Measurements from ENCODE around the gene DAPK2. TPM values are rescaled to one million over a fixed set of nuclear protein-coding genes. Genes with fewer than 3 reads are reported as not detected.

The DAPK2 gene
- total RNA-seq, 1 experiment from 2014 or later: 2.3 TPM

DNA sequence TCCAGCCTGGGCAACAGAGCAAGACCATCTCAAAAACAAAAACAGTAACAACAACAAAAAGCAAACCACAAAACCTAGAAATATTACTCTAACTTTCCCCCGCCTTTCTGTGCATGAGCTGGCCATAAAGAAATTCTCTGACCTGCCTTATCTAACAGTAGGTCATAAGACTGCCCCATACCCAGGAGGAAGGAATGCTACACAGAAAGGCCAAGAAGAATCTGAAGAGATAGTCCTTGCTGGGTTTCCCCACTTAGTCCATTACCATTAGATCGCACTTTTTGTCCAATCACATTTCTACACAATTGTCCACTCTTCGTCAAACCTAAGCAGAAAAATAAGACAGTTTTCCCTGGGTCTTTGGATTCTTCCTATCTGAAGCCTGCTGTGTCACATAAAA, 23.8 kb upstream of the DAPK2 start (continued):
- TF ChIP-seq, protein P1, sequence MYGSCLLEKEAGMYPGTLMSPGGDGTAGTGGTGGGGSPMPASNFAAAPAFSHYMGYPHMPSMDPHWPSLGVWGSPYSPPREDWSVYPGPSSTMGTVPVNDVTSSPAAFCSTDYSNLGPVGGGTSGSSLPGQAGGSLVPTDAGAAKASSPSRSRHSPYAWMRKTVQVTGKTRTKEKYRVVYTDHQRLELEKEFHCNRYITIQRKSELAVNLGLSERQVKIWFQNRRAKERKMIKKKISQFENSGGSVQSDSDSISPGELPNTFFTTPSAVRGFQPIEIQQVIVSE (CRISPR knock-in tag; IDR thresholded peaks at IDR 0.05; ENCODE audit: borderline replicate concordance): no peak
- TF ChIP-seq ZNF671 (CRISPR knock-in tag; IDR thresholded peaks at IDR 0.05) (no peak), ELF4 (CRISPR knock-in tag; IDR thresholded peaks at IDR 0.05; ENCODE audit: low read depth) (no peak)
- TF ChIP-seq, protein P2, sequence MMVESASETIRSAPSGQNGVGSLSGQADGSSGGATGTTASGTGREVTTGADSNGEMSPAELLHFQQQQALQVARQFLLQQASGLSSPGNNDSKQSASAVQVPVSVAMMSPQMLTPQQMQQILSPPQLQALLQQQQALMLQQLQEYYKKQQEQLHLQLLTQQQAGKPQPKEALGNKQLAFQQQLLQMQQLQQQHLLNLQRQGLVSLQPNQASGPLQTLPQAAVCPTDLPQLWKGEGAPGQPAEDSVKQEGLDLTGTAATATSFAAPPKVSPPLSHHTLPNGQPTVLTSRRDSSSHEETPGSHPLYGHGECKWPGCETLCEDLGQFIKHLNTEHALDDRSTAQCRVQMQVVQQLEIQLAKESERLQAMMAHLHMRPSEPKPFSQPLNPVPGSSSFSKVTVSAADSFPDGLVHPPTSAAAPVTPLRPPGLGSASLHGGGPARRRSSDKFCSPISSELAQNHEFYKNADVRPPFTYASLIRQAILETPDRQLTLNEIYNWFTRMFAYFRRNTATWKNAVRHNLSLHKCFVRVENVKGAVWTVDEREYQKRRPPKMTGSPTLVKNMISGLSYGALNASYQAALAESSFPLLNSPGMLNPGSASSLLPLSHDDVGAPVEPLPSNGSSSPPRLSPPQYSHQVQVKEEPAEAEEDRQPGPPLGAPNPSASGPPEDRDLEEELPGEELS (CRISPR knock-in tag; IDR thresholded peaks at IDR 0.05): no peak
- TF ChIP-seq, protein P3, sequence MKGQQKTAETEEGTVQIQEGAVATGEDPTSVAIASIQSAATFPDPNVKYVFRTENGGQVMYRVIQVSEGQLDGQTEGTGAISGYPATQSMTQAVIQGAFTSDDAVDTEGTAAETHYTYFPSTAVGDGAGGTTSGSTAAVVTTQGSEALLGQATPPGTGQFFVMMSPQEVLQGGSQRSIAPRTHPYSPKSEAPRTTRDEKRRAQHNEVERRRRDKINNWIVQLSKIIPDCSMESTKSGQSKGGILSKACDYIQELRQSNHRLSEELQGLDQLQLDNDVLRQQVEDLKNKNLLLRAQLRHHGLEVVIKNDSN (CRISPR knock-in tag; IDR thresholded peaks at IDR 0.05): no peak
- TF ChIP-seq, protein P4, sequence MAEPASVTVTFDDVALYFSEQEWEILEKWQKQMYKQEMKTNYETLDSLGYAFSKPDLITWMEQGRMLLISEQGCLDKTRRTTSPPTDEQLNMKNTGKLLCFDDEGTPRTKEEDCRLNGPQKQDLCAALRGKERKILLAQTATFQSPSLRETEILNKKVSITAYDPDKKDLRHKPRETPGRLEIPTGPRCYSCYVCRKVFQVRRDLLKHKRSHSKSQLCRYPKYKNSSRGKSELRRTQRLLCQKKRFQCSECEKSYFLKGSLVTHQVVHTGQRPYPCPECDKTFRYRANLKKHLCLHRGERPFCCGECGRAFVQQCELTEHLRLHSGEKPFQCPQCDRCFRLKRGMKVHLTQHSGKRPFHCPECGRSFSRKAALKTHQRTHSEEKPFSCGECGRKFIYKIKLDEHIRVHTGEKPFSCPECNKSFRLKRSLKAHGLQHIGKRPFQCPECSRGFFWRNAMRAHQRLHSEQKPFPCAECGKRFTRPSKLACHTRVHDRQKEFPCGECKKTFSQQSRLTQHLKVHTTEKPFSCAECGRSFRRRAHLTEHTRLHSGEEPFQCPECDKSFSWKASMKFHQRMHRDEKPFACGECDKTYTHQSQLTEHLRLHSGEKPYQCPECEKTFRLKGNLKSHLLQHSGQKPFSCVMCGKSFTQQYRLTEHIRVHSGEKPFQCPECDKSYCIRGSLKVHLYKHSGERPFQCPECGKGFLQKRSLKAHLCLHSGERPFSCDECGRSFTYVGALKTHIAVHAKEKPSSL (CRISPR knock-in tag; conservative IDR thresholded peaks at IDR 0.05): no peak

DNA sequence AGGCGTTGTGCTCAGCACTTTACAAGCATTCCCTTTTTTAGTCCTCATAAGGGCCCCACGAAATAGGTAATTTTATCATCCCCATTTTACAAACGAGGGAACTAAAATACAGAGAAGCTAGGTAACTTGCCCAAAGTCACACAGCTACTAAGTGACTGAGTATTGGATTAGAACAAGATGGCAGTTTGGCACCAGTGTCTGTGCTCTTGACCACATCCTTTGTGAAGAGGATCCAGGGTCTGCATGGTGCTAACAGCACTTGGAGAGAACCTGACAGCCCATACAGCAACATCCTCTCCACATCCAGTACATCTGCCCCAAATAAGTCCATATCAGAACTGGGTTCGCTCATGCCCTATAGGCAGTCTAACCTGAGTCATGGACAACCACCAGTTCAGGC, 21.8 kb upstream of the DAPK2 start:
- H3K27ac Mint-ChIP-seq: no peak overlapping the region
- no peak for DNase-seq (ENCODE audit: low spot score)
- no peak for ATAC-seq
- no peaks in the 10 kb centered on the region; the same call in 1 of the 2 replicates for H3K27me3 Mint-ChIP-seq (ENCODE audit: low read depth)
- ChIA-PET POLR2A (no interaction called here), CTCF (interaction anchor here (0.8 to 2.9 kb wide), 32 partner anchors 11 to 601 kb away, joined by 3 to 33 read pairs (median 6); partner anchors contain the start of genes CIAO2A, DAPK2 and FBXL22)
- H3K4me1 Mint-ChIP-seq: 0 out of 2 replicates have a peak, but pooled peaks cover 4% of the 10 kb centered on the region
- H3K36me3 Mint-ChIP-seq: peaks cover 16% of the 10 kb centered on the region
- TF ChIP-seq ZNF219 (CRISPR knock-in tag; IDR thresholded peaks at IDR 0.05; ENCODE audit: borderline replicate concordance): no peak
- TF ChIP-seq RELA (CRISPR knock-in tag; IDR thresholded peaks at IDR 0.05; ENCODE audit: borderline replicate concordance): no peak
- no peak for TF ChIP-seq ZNF396 (CRISPR knock-in tag; IDR thresholded peaks at IDR 0.05; ENCODE audit: borderline replicate concordance)
- no peak for TF ChIP-seq ZNF232 (CRISPR knock-in tag; IDR thresholded peaks at IDR 0.05)
- no peak for TF ChIP-seq GTF2I (CRISPR knock-in tag; conservative IDR thresholded peaks at IDR 0.05)
- no peak for TF ChIP-seq ELF4 (CRISPR knock-in tag; IDR thresholded peaks at IDR 0.05; ENCODE audit: low read depth)
- TF ChIP-seq, protein P5, sequence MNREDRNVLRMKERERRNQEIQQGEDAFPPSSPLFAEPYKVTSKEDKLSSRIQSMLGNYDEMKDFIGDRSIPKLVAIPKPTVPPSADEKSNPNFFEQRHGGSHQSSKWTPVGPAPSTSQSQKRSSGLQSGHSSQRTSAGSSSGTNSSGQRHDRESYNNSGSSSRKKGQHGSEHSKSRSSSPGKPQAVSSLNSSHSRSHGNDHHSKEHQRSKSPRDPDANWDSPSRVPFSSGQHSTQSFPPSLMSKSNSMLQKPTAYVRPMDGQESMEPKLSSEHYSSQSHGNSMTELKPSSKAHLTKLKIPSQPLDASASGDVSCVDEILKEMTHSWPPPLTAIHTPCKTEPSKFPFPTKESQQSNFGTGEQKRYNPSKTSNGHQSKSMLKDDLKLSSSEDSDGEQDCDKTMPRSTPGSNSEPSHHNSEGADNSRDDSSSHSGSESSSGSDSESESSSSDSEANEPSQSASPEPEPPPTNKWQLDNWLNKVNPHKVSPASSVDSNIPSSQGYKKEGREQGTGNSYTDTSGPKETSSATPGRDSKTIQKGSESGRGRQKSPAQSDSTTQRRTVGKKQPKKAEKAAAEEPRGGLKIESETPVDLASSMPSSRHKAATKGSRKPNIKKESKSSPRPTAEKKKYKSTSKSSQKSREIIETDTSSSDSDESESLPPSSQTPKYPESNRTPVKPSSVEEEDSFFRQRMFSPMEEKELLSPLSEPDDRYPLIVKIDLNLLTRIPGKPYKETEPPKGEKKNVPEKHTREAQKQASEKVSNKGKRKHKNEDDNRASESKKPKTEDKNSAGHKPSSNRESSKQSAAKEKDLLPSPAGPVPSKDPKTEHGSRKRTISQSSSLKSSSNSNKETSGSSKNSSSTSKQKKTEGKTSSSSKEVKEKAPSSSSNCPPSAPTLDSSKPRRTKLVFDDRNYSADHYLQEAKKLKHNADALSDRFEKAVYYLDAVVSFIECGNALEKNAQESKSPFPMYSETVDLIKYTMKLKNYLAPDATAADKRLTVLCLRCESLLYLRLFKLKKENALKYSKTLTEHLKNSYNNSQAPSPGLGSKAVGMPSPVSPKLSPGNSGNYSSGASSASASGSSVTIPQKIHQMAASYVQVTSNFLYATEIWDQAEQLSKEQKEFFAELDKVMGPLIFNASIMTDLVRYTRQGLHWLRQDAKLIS (CRISPR knock-in tag; IDR thresholded peaks at IDR 0.05; ENCODE audit: borderline replicate concordance): no peak
- TF ChIP-seq, protein P6, sequence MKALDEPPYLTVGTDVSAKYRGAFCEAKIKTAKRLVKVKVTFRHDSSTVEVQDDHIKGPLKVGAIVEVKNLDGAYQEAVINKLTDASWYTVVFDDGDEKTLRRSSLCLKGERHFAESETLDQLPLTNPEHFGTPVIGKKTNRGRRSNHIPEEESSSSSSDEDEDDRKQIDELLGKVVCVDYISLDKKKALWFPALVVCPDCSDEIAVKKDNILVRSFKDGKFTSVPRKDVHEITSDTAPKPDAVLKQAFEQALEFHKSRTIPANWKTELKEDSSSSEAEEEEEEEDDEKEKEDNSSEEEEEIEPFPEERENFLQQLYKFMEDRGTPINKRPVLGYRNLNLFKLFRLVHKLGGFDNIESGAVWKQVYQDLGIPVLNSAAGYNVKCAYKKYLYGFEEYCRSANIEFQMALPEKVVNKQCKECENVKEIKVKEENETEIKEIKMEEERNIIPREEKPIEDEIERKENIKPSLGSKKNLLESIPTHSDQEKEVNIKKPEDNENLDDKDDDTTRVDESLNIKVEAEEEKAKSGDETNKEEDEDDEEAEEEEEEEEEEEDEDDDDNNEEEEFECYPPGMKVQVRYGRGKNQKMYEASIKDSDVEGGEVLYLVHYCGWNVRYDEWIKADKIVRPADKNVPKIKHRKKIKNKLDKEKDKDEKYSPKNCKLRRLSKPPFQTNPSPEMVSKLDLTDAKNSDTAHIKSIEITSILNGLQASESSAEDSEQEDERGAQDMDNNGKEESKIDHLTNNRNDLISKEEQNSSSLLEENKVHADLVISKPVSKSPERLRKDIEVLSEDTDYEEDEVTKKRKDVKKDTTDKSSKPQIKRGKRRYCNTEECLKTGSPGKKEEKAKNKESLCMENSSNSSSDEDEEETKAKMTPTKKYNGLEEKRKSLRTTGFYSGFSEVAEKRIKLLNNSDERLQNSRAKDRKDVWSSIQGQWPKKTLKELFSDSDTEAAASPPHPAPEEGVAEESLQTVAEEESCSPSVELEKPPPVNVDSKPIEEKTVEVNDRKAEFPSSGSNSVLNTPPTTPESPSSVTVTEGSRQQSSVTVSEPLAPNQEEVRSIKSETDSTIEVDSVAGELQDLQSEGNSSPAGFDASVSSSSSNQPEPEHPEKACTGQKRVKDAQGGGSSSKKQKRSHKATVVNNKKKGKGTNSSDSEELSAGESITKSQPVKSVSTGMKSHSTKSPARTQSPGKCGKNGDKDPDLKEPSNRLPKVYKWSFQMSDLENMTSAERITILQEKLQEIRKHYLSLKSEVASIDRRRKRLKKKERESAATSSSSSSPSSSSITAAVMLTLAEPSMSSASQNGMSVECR (CRISPR knock-in tag; IDR thresholded peaks at IDR 0.05; ENCODE audit: borderline replicate concordance): no peak
- TF ChIP-seq, protein P7, sequence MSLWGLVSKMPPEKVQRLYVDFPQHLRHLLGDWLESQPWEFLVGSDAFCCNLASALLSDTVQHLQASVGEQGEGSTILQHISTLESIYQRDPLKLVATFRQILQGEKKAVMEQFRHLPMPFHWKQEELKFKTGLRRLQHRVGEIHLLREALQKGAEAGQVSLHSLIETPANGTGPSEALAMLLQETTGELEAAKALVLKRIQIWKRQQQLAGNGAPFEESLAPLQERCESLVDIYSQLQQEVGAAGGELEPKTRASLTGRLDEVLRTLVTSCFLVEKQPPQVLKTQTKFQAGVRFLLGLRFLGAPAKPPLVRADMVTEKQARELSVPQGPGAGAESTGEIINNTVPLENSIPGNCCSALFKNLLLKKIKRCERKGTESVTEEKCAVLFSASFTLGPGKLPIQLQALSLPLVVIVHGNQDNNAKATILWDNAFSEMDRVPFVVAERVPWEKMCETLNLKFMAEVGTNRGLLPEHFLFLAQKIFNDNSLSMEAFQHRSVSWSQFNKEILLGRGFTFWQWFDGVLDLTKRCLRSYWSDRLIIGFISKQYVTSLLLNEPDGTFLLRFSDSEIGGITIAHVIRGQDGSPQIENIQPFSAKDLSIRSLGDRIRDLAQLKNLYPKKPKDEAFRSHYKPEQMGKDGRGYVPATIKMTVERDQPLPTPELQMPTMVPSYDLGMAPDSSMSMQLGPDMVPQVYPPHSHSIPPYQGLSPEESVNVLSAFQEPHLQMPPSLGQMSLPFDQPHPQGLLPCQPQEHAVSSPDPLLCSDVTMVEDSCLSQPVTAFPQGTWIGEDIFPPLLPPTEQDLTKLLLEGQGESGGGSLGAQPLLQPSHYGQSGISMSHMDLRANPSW (CRISPR knock-in tag; conservative IDR thresholded peaks at IDR 0.05; ENCODE audit: low read depth): no peak
- TF ChIP-seq ZNF317 (CRISPR knock-in tag; IDR thresholded peaks at IDR 0.05; ENCODE audit: borderline replicate concordance, low read depth): no peak
- H3K4me3 Mint-ChIP-seq: no peak overlapping the region
- no peaks in the 10 kb centered on the region for H3K9me3 Mint-ChIP-seq

All from WTC11 (cell line).